Erythroblast (primary cell): ENCODE data around the gene EFHD1.

Source experiments
- GATA1 ChIP-seq: IDR thresholded peaks from 2 replicates; pipeline ENCODE4 v1.6.1; 2011; ENCODE audit warnings: low read depth, mild to moderate bottlenecking, control low read depth, low read length, moderate library complexity
- POLR2A ChIP-seq: IDR thresholded peaks from 2 replicates; pipeline ENCODE4 v1.6.1; 2011; ENCODE audit warnings: mild to moderate bottlenecking, low read length

DNA sequence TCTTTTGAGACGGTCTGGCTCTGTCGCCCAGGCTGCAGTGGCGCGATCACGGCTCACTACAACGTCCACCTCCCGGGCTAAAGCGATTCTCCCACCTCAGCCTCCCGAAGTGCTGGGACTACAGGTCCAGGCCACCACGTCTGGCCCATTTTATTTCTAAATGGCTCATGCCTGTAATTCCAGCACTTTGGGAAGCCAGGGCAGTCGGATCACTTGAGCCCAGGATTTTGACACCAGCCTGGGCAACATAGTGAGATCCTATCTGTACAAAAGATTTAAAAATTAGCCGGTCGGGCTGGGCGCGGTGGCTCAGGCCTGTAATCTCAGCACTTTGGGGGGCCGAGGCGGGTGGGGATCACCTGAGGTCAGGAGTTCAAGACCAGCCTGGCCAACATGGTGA, 26.4 kb upstream of the EFHD1 start:
- TF ChIP-seq POLR2A (no peak), GATA1 (no peak)
